Uterus (tissue), 4 donors: ENCODE results near the gene PDLIM7. TPM values are rescaled to one million over a fixed set of nuclear protein-coding genes. Genes with fewer than 3 reads are reported as not detected.

ENCODE experiments used
- DNase-seq, 2 donors: peaks; one replicate each; pipeline ENCODE4 v3.0.0-alpha.2; 2019 to 2020
- H3K27ac ChIP-seq, 2 donors: fragments of 200-600 bp; sonication (generic); 1 replicate in 1 of 2; 2 replicates in 1 of 2; pipeline ENCODE4 v1.5.1; 2016 to 2018
- H3K27me3 ChIP-seq, 2 donors: fragments of 200-600 bp; sonication (generic); one replicate each; pipeline ENCODE4 v1.5.1; 2018 to 2019; ENCODE audit warnings: control low read depth in 1 of 2
- H3K36me3 ChIP-seq, 2 donors: fragments of 200-600 bp; sonication (generic); one replicate each; pipeline ENCODE4 v1.5.1; 2019; ENCODE audit warnings: control low read depth in 1 of 2
- H3K4me1 ChIP-seq, 2 donors: fragments of 200-600 bp; sonication (generic); one replicate each; pipeline ENCODE4 v1.5.1; 2018 to 2019; ENCODE audit warnings: control low read depth in 1 of 2
- H3K4me3 ChIP-seq, 2 donors: fragments of 200-600 bp; sonication (generic); 1 replicate in 1 of 2; 2 replicates in 1 of 2; pipeline ENCODE4 v1.5.1; 2018 to 2019; ENCODE audit warnings: mild to moderate bottlenecking in 1 of 2
- H3K9me3 ChIP-seq, 2 donors: fragments of 200-600 bp; sonication (generic); one replicate each; pipeline ENCODE4 v1.5.1; 2019; ENCODE audit warnings: control low read depth in 1 of 2
- CTCF ChIP-seq, 4 experiments: fragments of 200-600 bp in 2 of 4; fragments of 450-650 bp in 2 of 4; sonication (generic) in 2 of 4; IDR thresholded peaks; one replicate each; pipeline ENCODE4 v1.5.1; 2016 to 2019; ENCODE audit warnings: antibody characterized with exemption in 4 of 4, mild to moderate bottlenecking in 2 of 4, moderate library complexity in 1 of 4
- POLR2A ChIP-seq, 2 donors: fragments of 450-650 bp; IDR thresholded peaks; one replicate each; pipeline ENCODE4 v1.6.1; 2016; ENCODE audit warnings: antibody characterized with exemption in 2 of 2, mild to moderate bottlenecking in 1 of 2, moderate library complexity in 1 of 2
- intact Hi-C: fragments of 100-400 bp; cut with DNase I; formaldehyde crosslinking; loops from one replicate; pipeline ENCODE4 v1.15.1; 2023; ENCODE audit warnings: low total_unique reads
- total RNA-seq, 4 donors: library from RNA; depleted of rRNA in 3 of 4; stranded (reverse); fragments of >200 nt in 3 of 4; gene quantifications; one replicate each; pipeline versions ENCODE4 v1.1.0 to v1.2.4, GENCODE V29; 2014 to 2023
- donor health status: DM: yes; HTN: yes; CAD: no.

The PDLIM7 gene
- total RNA-seq, 4 donors from 2014 or later: 102 to 543 (median 193) TPM

- peak overlapping the region; percentile 97 to 98 for H3K27ac ChIP-seq
- H3K4me3 ChIP-seq: peak overlapping the region; percentile 64 to 74
- TF ChIP-seq POLR2A (IDR thresholded peaks at IDR 0.05) (peak; percentile 59 to 67), CTCF (IDR thresholded peaks at IDR 0.05) (no peak)
- no peaks in the 10 kb centered on the region for H3K27me3 ChIP-seq
- peaks cover 17 to 44% of the 10 kb centered on the region in 2 donors for H3K4me1 ChIP-seq
- no peaks in the 10 kb centered on the region for H3K9me3 ChIP-seq
- intact Hi-C loops: no loop called here
- DNase-seq: peak; percentile 85 to 91
- no peaks in the 10 kb centered on the region for H3K36me3 ChIP-seq
These were observed 2.0 kb downstream of the PDLIM7 start for GRCh38 chr5:177495243-177496060.

GRCh38 chr5:177494346-177495195, 2.8 kb downstream of the PDLIM7 start:
- TF ChIP-seq CTCF (IDR thresholded peaks at IDR 0.05) (peak in 3 of 4 experiments; percentile 21 to 28 (median 28)), POLR2A (IDR thresholded peaks at IDR 0.05) (no peak)
- intact Hi-C loops: no loop called here
- Histone ChIP-seq H3K4me1 (peaks cover 17 to 44% of the 10 kb centered on the region in 2 donors), H3K4me3 (peak overlapping the region; percentile 64 to 74), H3K36me3 (no peaks in the 10 kb centered on the region), H3K27me3 (no peaks in the 10 kb centered on the region), H3K27ac (peak overlapping the region; percentile 97 to 98), H3K9me3 (no peaks in the 10 kb centered on the region)
- DNase-seq: peak; percentile 88 to 93

GRCh38 chr5:177493795-177494345, 3.5 kb downstream of the PDLIM7 start:
- peak overlapping the region; percentile 97 to 98 for H3K27ac ChIP-seq
- no peaks in the 10 kb centered on the region for H3K36me3 ChIP-seq
- DNase-seq: no peak
- intact Hi-C loops: no loop called here
- TF ChIP-seq CTCF (IDR thresholded peaks at IDR 0.05): no peak
- no peak for TF ChIP-seq POLR2A (IDR thresholded peaks at IDR 0.05)
- no peaks in the 10 kb centered on the region for H3K27me3 ChIP-seq
- peak overlapping the region in 1 of 2 donors; percentile 64 for H3K4me3 ChIP-seq
- peaks cover 17 to 44% of the 10 kb centered on the region in 2 donors for H3K4me1 ChIP-seq
- H3K9me3 ChIP-seq: no peaks in the 10 kb centered on the region

GRCh38 chr5:177492841-177493240, 4.6 kb downstream of the PDLIM7 start:
- intact Hi-C loops: no loop called here
- TF ChIP-seq CTCF (IDR thresholded peaks at IDR 0.05) (no peak), POLR2A (IDR thresholded peaks at IDR 0.05) (no peak)
- peak in 1 of 2 donors; percentile 47 for DNase-seq
- Histone ChIP-seq H3K27ac (peak overlapping the region; percentile 97 to 98), H3K9me3 (no peaks in the 10 kb centered on the region), H3K4me1 (peaks cover 17 to 38% of the 10 kb centered on the region in 2 donors), H3K4me3 (no peak overlapping the region), H3K27me3 (no peaks in the 10 kb centered on the region), H3K36me3 (no peaks in the 10 kb centered on the region)
